ENCODE measurements around the gene AP4E1. TPM values are rescaled to one million over a fixed set of nuclear protein-coding genes. Genes with fewer than 3 reads are reported as not detected.
"Not testable (repeated sequence)": the region's sequence is repeated elsewhere in the genome, so short reads cannot be mapped to it uniquely, and the experiment has no call there.

Gene AP4E1
- total RNA-seq, 1 donor from 2014 or later, result 5.2 TPM

DNA sequence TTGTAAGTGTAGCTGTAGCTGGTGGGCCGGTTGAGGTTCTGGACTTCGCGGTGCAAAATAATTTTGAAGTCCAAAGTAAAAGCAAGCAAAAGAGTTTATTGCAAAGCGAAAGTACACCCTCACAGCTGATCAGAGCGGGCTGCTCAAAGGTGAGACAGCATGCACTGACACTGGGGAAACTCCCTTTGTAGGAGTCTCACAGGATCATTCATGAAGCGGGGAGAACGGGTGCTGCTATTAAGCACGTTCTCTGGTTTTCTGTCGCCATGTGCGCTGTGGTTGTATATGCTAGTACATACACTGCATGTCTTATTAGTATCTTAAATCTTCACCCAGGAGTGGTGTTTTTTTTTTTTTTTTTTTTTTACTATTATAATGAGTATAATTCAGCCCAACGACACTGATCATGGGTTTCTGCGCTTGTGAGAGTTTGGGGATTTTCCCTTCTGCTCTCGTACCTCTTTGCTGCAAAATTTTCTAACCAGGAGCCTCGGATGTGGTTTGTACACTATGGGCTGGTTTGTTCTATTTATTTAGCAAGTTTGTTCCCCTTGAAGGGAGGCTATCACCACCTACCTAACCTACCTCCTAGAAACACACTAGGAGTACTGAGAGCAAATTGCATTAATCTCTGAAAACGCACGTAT lies 1.4 kb upstream of the AP4E1 start:
- H3K4me1 ChIP-seq, result peaks cover 0 to 24% of the 10 kb centered on the region in 2 donors
- H3K27ac ChIP-seq, result peak overlapping the region; percentile 93 to 96
- H3K27me3 ChIP-seq, result no peaks in the 10 kb centered on the region
- H3K4me3 ChIP-seq, result peak overlapping the region; percentile 84 to 88
- H3K36me3 ChIP-seq, result peaks cover 0 to 6% of the 10 kb centered on the region in 2 donors
- H3K9me3 ChIP-seq, result no peaks in the 10 kb centered on the region
- no peak for TF ChIP-seq CTCF (IDR thresholded peaks at IDR 0.05)
- intact Hi-C loops (cut with DNase I), result loop anchor here (10.0 kb wide), 1 partner anchor 552 kb away; the partner anchor contains the start of gene GABPB1
- no peak for DNase-seq (ENCODE audit: low spot score in 2 of 2)

DNA sequence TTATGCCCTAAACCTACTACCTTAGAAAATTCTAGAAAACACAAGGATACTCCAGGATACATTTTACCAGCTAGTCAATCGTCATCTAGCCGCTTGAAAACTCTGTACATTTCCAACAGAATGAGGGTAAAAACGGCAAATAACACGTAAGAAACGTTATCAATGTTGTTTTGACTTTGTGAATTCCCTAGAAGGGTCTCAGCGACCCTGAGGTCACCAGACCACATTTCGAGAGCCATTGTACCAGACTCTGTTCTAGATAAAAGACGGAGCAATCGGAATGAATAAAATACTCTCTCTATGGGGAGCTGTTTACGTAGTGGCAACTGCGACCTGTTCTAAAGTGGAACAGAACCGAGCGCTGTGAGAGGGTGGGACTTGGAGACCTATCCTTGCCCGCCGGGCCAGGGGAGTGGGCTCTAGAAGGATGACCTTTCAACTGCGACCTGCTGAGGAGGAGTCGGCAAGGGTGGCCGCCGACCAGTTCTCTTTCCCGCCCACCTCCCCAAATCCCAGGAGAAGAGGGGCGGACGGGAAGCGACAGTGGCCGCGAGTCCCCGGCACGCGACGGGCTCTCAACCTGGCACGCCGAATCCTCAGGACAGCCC lies 778 bp upstream of the AP4E1 start:
- Histone ChIP-seq H3K36me3 (peaks cover 0 to 12% of the 10 kb centered on the region in 2 donors), H3K27me3 (no peaks in the 10 kb centered on the region), H3K4me1 (peaks cover 0 to 24% of the 10 kb centered on the region in 2 donors), H3K27ac (peak overlapping the region; percentile 93 to 96), H3K9me3 (no peaks in the 10 kb centered on the region), H3K4me3 (peak overlapping the region; percentile 84 to 88)
- intact Hi-C loops (cut with DNase I), result loop anchor here (1.0 to 10.0 kb wide), 4 partner anchors 31 to 553 kb away; partner anchors contain the start of genes GABPB1 and TRPM7
- no peak for TF ChIP-seq CTCF (IDR thresholded peaks at IDR 0.05)
- peak in 1 of 2 donors; percentile 78 for DNase-seq (ENCODE audit: low spot score in 2 of 2)

DNA sequence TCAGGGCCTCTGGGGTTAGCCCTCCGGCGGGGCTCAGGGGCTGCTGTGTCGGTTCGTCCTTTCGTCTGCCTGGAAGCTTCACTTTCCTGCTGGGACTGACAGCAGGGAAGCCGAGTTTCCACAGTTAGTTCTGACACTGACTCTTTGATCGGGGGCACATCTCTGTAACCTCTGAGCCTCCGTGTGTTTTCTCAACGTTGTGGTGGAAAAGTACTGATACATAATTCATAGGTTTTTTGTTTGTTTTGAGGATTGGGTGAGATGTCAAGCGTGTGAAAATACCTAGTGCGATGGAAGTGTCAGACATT lies 481 bp downstream of the AP4E1 start:
- peaks cover 7 to 15% of the 10 kb centered on the region in 2 donors for H3K36me3 ChIP-seq
- no peaks in the 10 kb centered on the region for H3K27me3 ChIP-seq
- intact Hi-C loops (cut with DNase I), result loop anchor here (2.0 to 10.0 kb wide), 3 partner anchors 32 to 554 kb away; partner anchors contain the start of genes GABPB1 and TRPM7
- peak overlapping the region; percentile 84 to 88 for H3K4me3 ChIP-seq
- H3K27ac ChIP-seq, result peak overlapping the region; percentile 93 to 96
- peaks cover 0 to 24% of the 10 kb centered on the region in 2 donors for H3K4me1 ChIP-seq
- H3K9me3 ChIP-seq, result no peaks in the 10 kb centered on the region
- DNase-seq (ENCODE audit: low spot score in 2 of 2), result no peak
- no peak for TF ChIP-seq CTCF (IDR thresholded peaks at IDR 0.05)

DNA sequence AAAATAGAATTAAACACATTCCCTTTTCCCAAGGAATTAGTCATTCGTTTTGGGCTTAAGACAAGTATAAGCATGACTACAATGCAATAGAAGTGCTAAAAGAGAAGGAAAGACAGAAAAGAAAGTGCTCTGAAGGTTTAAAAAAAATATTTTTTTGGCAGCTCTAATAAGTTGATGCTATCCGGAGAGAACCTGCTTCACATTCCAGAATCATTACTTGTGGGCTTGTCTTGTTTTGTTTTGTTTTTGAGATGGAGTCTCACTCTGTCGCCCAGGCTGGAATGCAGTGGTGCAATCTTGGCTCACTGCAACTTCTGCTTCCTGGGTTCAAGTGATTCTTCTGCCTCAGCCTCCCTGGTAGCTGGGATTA lies 1.9 kb downstream of the AP4E1 start:
- H3K27me3 ChIP-seq; intact Hi-C loops (cut with DNase I); H3K27ac ChIP-seq; DNase-seq (ENCODE audit: low spot score in 2 of 2); H3K9me3 ChIP-seq: not testable (repeated sequence)
- Histone ChIP-seq H3K36me3 (peaks cover 11 to 21% of the 10 kb centered on the region in 2 donors), H3K4me3 (peak overlapping the region in 1 of 2 donors; percentile 88), H3K4me1 (peaks cover 0 to 24% of the 10 kb centered on the region in 2 donors)

GRCh38 chr15:50911001-50911400 lies 2.5 kb downstream of the AP4E1 start:
- Histone ChIP-seq H3K4me3 (no peak overlapping the region), H3K36me3 (peaks cover 11 to 27% of the 10 kb centered on the region in 2 donors), H3K4me1 (peaks cover 0 to 24% of the 10 kb centered on the region in 2 donors), H3K9me3 (no peaks in the 10 kb centered on the region), H3K27ac (peak overlapping the region in 1 of 2 donors; percentile 26), H3K27me3 (no peaks in the 10 kb centered on the region)
- intact Hi-C loops (cut with DNase I), result no loop called here
- no peak for DNase-seq (ENCODE audit: low spot score in 2 of 2)
- TF ChIP-seq CTCF (IDR thresholded peaks at IDR 0.05), result no peak

DNA sequence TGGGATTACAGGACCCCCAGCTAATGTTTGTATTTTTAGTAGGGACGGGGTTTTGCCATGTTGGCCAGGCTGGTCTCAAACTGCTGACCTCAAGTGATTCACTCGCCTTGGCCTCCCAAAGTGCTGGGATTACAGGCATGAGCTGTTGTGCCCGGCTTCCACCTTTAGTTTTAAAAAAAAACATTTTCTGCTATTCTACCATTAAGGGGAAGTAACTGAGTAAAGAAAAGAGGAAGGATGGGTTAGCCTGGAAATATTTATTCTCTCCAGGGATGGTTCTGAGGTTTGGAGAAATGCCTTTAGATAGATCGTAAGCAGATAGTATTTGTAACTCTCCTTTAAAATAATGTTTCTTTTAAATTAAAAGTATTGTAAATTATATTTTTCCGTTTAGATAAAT lies 3.1 kb downstream of the AP4E1 start:
- intact Hi-C loops (cut with DNase I), result no loop called here
- no peak for TF ChIP-seq CTCF (IDR thresholded peaks at IDR 0.05)
- no peak for DNase-seq (ENCODE audit: low spot score in 2 of 2)
- peaks cover 0 to 24% of the 10 kb centered on the region in 2 donors for H3K4me1 ChIP-seq
- no peaks in the 10 kb centered on the region for H3K27me3 ChIP-seq
- H3K27ac ChIP-seq, result no peak overlapping the region
- H3K36me3 ChIP-seq, result peaks cover 16 to 30% of the 10 kb centered on the region in 2 donors
- H3K9me3 ChIP-seq, result no peaks in the 10 kb centered on the region
- H3K4me3 ChIP-seq, result no peak overlapping the region
